Stimulated activated CD4-positive, alpha-beta T cell treated with anti-CD3 and anti-CD28 coated beads, Interleukin-1b, Interleukin-23, amount 100 ng/mL, for 48 hours (primary cell): ENCODE measurements around the gene HDAC7.
"Not testable (repeated sequence)": the region's sequence is repeated elsewhere in the genome, so short reads cannot be mapped to it uniquely, and the experiment has no call there.

Experiments used
- DNase-seq: peaks from one replicate; pipeline ENCODE4 v3.0.0-alpha.2; 2020

HDAC7 gene

GRCh38 chr12:47811581-47812484, 7.9 kb downstream of the HDAC7 start:
- no peak for DNase-seq

- DNase-seq = no peak
Measured at GRCh38 chr12:47811072-47811396, 8.7 kb downstream of the HDAC7 start.

- not testable (repeated sequence) for DNase-seq
Measured at GRCh38 chr12:47809518-47809917, 10.2 kb downstream of the HDAC7 start.

- DNase-seq = peak; percentile 73
Measured at GRCh38 chr12:47808574-47809365, 10.9 kb downstream of the HDAC7 start.

GRCh38 chr12:47808050-47808449, 11.7 kb downstream of the HDAC7 start:
- DNase-seq = peak; percentile 78

GRCh38 chr12:47807338-47807737, 12.4 kb downstream of the HDAC7 start:
- DNase-seq = no peak

- DNase-seq = no peak
Measured at GRCh38 chr12:47805417-47805816, 14.3 kb downstream of the HDAC7 start.

GRCh38 chr12:47804171-47804570, 15.5 kb downstream of the HDAC7 start:
- no peak for DNase-seq

- no peak for DNase-seq
Measured at GRCh38 chr12:47803191-47803875, 16.4 kb downstream of the HDAC7 start.

GRCh38 chr12:47802312-47802711, 17.4 kb downstream of the HDAC7 start:
- no peak for DNase-seq

GRCh38 chr12:47801904-47802246, 17.8 kb downstream of the HDAC7 start:
- DNase-seq = no peak

- no peak for DNase-seq
Measured at GRCh38 chr12:47801170-47801903, 18.4 kb downstream of the HDAC7 start.

- DNase-seq = no peak
Measured at GRCh38 chr12:47800582-47800981, 19.1 kb downstream of the HDAC7 start.

- no peak for DNase-seq
Measured at GRCh38 chr12:47799357-47799955, 20.2 kb downstream of the HDAC7 start.

GRCh38 chr12:47798382-47798948, 21.2 kb downstream of the HDAC7 start:
- DNase-seq = no peak

- no peak for DNase-seq
Measured at GRCh38 chr12:47797441-47797840, 22.3 kb downstream of the HDAC7 start.

- DNase-seq = no peak
Measured at GRCh38 chr12:47795814-47796411, 23.8 kb downstream of the HDAC7 start.

- no peak for DNase-seq
Measured at GRCh38 chr12:47795121-47795813, 24.4 kb downstream of the HDAC7 start.

- DNase-seq = no peak
Measured at GRCh38 chr12:47794679-47795078, 25.0 kb downstream of the HDAC7 start.

- DNase-seq = no peak
Measured at GRCh38 chr12:47793015-47793681, 26.6 kb downstream of the HDAC7 start.
